ENCODE data around the gene AP3S1. TPM values are rescaled to one million over a fixed set of nuclear protein-coding genes. Genes with fewer than 3 reads are reported as not detected.
"Not testable (repeated sequence)": the region's sequence is repeated elsewhere in the genome, so short reads cannot be mapped to it uniquely, and the experiment has no call there.

The AP3S1 gene
- polyA plus RNA-seq, 3 donors, result 30.2 to 86.1 (median 84.8) TPM

- Histone ChIP-seq H4K20me1 (ENCODE audit: insufficient read depth, low read length) (no peaks in the 10 kb centered on the region), H3K4me3 (replicated peaks in 1 of 3; ENCODE audit: low read depth in 2 of 3, low read length in 3 of 3) (no peak overlapping the region), H3K4me1 (ENCODE audit: control insufficient read depth in 1 of 2, insufficient read depth in 2 of 2, low read length in 2 of 2) (no peaks in the 10 kb centered on the region), H2AFZ (ENCODE audit: insufficient read depth, low read depth, low read length, poor library complexity, severe bottlenecking) (no peak overlapping the region), H3K9ac (ENCODE audit: insufficient read depth, low read length, poor library complexity, severe bottlenecking) (no peak overlapping the region), H3K36me3 (replicated peaks in 1 of 2; ENCODE audit: control insufficient read depth in 1 of 2, insufficient read depth in 2 of 2, low read length in 2 of 2) (peaks cover 18 to 55% of the 10 kb centered on the region in 2 donors), H3K79me2 (ENCODE audit: insufficient read depth, low read length) (no peaks in the 10 kb centered on the region), H3K9me3 (replicated peaks in 1 of 2; ENCODE audit: control insufficient read depth in 1 of 2, insufficient read depth in 1 of 2, low read length in 2 of 2) (no peaks in the 10 kb centered on the region), H3K27ac (ENCODE audit: low read depth in 1 of 2, low read length in 2 of 2) (no peak overlapping the region), H3K4me2 (replicated peaks; ENCODE audit: extremely low read depth, low read length, poor library complexity, severe bottlenecking) (no peak overlapping the region), H3K27me3 (ENCODE audit: control insufficient read depth in 2 of 2, insufficient read depth in 2 of 2, low read length in 2 of 2) (no peaks in the 10 kb centered on the region)
- intact Hi-C loops (cut with micrococcal nuclease), result no loop called here
- DNase-seq, result no peak
- H3K9me3 Mint-ChIP-seq, result peaks cover 2 to 11% (median 9%) of the 10 kb centered on the region in 7 donors
- H3K27me3 Mint-ChIP-seq (ENCODE audit: low read depth in 3 of 3), result peaks cover 0 to 1% (median 0%) of the 10 kb centered on the region in 3 donors
- peaks cover 60 to 69% of the 10 kb centered on the region in 2 donors for H3K36me3 Mint-ChIP-seq
- no CpG with 5 or more reads among the region's 2 CpGs for WGBS (ENCODE audit: insufficient coverage)
- no peak for TF ChIP-seq CTCF (IDR thresholded peaks at IDR 0.05)
- no peaks in the 10 kb centered on the region for H3K4me1 Mint-ChIP-seq
- no peak overlapping the region for H3K4me3 Mint-ChIP-seq
- no peak overlapping the region for H3K27ac Mint-ChIP-seq
These were observed 33.7 kb downstream of the AP3S1 start for GRCh38 chr5:115875447-115875846.

GRCh38 chr5:115877342-115877741, 35.6 kb downstream of the AP3S1 start:
- H3K27ac Mint-ChIP-seq; H3K27ac ChIP-seq (ENCODE audit: low read depth in 1 of 2, low read length in 2 of 2); H3K4me2 ChIP-seq (replicated peaks; ENCODE audit: extremely low read depth, low read length, poor library complexity, severe bottlenecking); H3K4me1 ChIP-seq (ENCODE audit: control insufficient read depth in 1 of 2, insufficient read depth in 2 of 2, low read length in 2 of 2); H3K27me3 Mint-ChIP-seq (ENCODE audit: low read depth in 3 of 3); H3K27me3 ChIP-seq (ENCODE audit: control insufficient read depth in 2 of 2, insufficient read depth in 2 of 2, low read length in 2 of 2); H4K20me1 ChIP-seq (ENCODE audit: insufficient read depth, low read length); DNase-seq; H3K4me3 ChIP-seq (replicated peaks in 1 of 3; ENCODE audit: low read depth in 2 of 3, low read length in 3 of 3); H3K4me1 Mint-ChIP-seq; H2AFZ ChIP-seq (ENCODE audit: insufficient read depth, low read depth, low read length, poor library complexity, severe bottlenecking); intact Hi-C loops (cut with micrococcal nuclease); H3K79me2 ChIP-seq (ENCODE audit: insufficient read depth, low read length); H3K4me3 Mint-ChIP-seq; H3K9ac ChIP-seq (ENCODE audit: insufficient read depth, low read length, poor library complexity, severe bottlenecking); H3K9me3 ChIP-seq (replicated peaks in 1 of 2; ENCODE audit: control insufficient read depth in 1 of 2, insufficient read depth in 1 of 2, low read length in 2 of 2): not testable (repeated sequence)
- peaks cover 56 to 62% of the 10 kb centered on the region in 2 donors for H3K36me3 Mint-ChIP-seq
- H3K9me3 Mint-ChIP-seq, result peaks cover 2 to 14% (median 11%) of the 10 kb centered on the region in 7 donors
- WGBS (ENCODE audit: insufficient coverage), result no CpG with 5 or more reads among the region's 5 CpGs
- H3K36me3 ChIP-seq (replicated peaks in 1 of 2; ENCODE audit: control insufficient read depth in 1 of 2, insufficient read depth in 2 of 2, low read length in 2 of 2), result peaks cover 5 to 37% of the 10 kb centered on the region in 2 donors

- H3K4me2 ChIP-seq (replicated peaks; ENCODE audit: extremely low read depth, low read length, poor library complexity, severe bottlenecking); H3K9me3 ChIP-seq (replicated peaks in 1 of 2; ENCODE audit: control insufficient read depth in 1 of 2, insufficient read depth in 1 of 2, low read length in 2 of 2); H3K4me3 ChIP-seq (replicated peaks in 1 of 3; ENCODE audit: low read depth in 2 of 3, low read length in 3 of 3); H3K4me3 Mint-ChIP-seq; H3K4me1 ChIP-seq (ENCODE audit: control insufficient read depth in 1 of 2, insufficient read depth in 2 of 2, low read length in 2 of 2); H2AFZ ChIP-seq (ENCODE audit: insufficient read depth, low read depth, low read length, poor library complexity, severe bottlenecking); H3K4me1 Mint-ChIP-seq; H3K79me2 ChIP-seq (ENCODE audit: insufficient read depth, low read length); H3K27me3 ChIP-seq (ENCODE audit: control insufficient read depth in 2 of 2, insufficient read depth in 2 of 2, low read length in 2 of 2); H3K9ac ChIP-seq (ENCODE audit: insufficient read depth, low read length, poor library complexity, severe bottlenecking); H4K20me1 ChIP-seq (ENCODE audit: insufficient read depth, low read length); H3K27ac ChIP-seq (ENCODE audit: low read depth in 1 of 2, low read length in 2 of 2); intact Hi-C loops (cut with micrococcal nuclease); H3K27ac Mint-ChIP-seq; H3K27me3 Mint-ChIP-seq (ENCODE audit: low read depth in 3 of 3); DNase-seq: not testable (repeated sequence)
- WGBS (ENCODE audit: insufficient coverage), result 97% methylated on average over 4 of the region's 8 CpGs
- Mint-ChIP-seq H3K36me3 (peaks cover 51 to 68% of the 10 kb centered on the region in 2 donors), H3K9me3 (peaks cover 2 to 13% (median 9%) of the 10 kb centered on the region in 7 donors)
- H3K36me3 ChIP-seq (replicated peaks in 1 of 2; ENCODE audit: control insufficient read depth in 1 of 2, insufficient read depth in 2 of 2, low read length in 2 of 2), result peaks cover 8 to 21% of the 10 kb centered on the region in 2 donors
These were observed 40.7 kb downstream of the AP3S1 start for GRCh38 chr5:115882434-115882833.

All from CD14-positive monocyte (primary cell).